Measurements from ENCODE around the gene MLLT10.
"Not testable (repeated sequence)": the region's sequence is repeated elsewhere in the genome, so short reads cannot be mapped to it uniquely, and the experiment has no call there.

The MLLT10 gene

GRCh38 chr10:21535976-21536375 lies 1.9 kb downstream of the MLLT10 start:
- H3K27me3 Mint-ChIP-seq, H3K9me3 Mint-ChIP-seq, DNase-seq: not testable (repeated sequence)
- H3K27ac Mint-ChIP-seq = peak overlapping the region; percentile 79
- H3K4me3 Mint-ChIP-seq = peak overlapping the region; percentile 80
- peaks cover 27% of the 10 kb centered on the region for H3K4me1 Mint-ChIP-seq (ENCODE audit: low read depth)
- peaks cover 48% of the 10 kb centered on the region for H3K36me3 Mint-ChIP-seq (ENCODE audit: low read depth)

- no peak overlapping the region for H3K4me3 Mint-ChIP-seq
- DNase-seq = no peak
- H3K9me3 Mint-ChIP-seq = no peaks in the 10 kb centered on the region
- peaks cover 29% of the 10 kb centered on the region for H3K4me1 Mint-ChIP-seq (ENCODE audit: low read depth)
- H3K27ac Mint-ChIP-seq = no peak overlapping the region
- H3K27me3 Mint-ChIP-seq = no peaks in the 10 kb centered on the region
- H3K36me3 Mint-ChIP-seq (ENCODE audit: low read depth) = peaks cover 56% of the 10 kb centered on the region
Measured at GRCh38 chr10:21536874-21537273, 2.8 kb downstream of the MLLT10 start.

GRCh38 chr10:21540701-21541100 lies 6.7 kb downstream of the MLLT10 start:
- H3K36me3 Mint-ChIP-seq (ENCODE audit: low read depth) = peaks cover 84% of the 10 kb centered on the region
- H3K4me3 Mint-ChIP-seq, H3K9me3 Mint-ChIP-seq, DNase-seq, H3K27ac Mint-ChIP-seq, H3K27me3 Mint-ChIP-seq: not testable (repeated sequence)
- peaks cover 12% of the 10 kb centered on the region for H3K4me1 Mint-ChIP-seq (ENCODE audit: low read depth)

GRCh38 chr10:21547246-21547645 lies 13.2 kb downstream of the MLLT10 start:
- peaks cover 83% of the 10 kb centered on the region for H3K36me3 Mint-ChIP-seq (ENCODE audit: low read depth)
- peaks cover 14% of the 10 kb centered on the region for H3K4me1 Mint-ChIP-seq (ENCODE audit: low read depth)
- no peaks in the 10 kb centered on the region for H3K27me3 Mint-ChIP-seq
- no peak for DNase-seq
- no peak overlapping the region for H3K27ac Mint-ChIP-seq
- H3K4me3 Mint-ChIP-seq = no peak overlapping the region
- H3K9me3 Mint-ChIP-seq = no peaks in the 10 kb centered on the region

- Mint-ChIP-seq H3K4me3 (no peak overlapping the region), H3K4me1 (ENCODE audit: low read depth) (peaks cover 30% of the 10 kb centered on the region), H3K27me3 (no peaks in the 10 kb centered on the region), H3K9me3 (no peaks in the 10 kb centered on the region), H3K27ac (peak overlapping the region; percentile 69), H3K36me3 (ENCODE audit: low read depth) (peaks cover 89% of the 10 kb centered on the region)
- DNase-seq = no peak
Measured at GRCh38 chr10:21552638-21553037, 18.6 kb downstream of the MLLT10 start.

- H3K27ac Mint-ChIP-seq = peak overlapping the region; percentile 15
- peaks cover 91% of the 10 kb centered on the region for H3K36me3 Mint-ChIP-seq (ENCODE audit: low read depth)
- DNase-seq = no peak
- H3K27me3 Mint-ChIP-seq = no peaks in the 10 kb centered on the region
- peaks cover 30% of the 10 kb centered on the region for H3K4me1 Mint-ChIP-seq (ENCODE audit: low read depth)
- H3K4me3 Mint-ChIP-seq = no peak overlapping the region
- no peaks in the 10 kb centered on the region for H3K9me3 Mint-ChIP-seq
Measured at GRCh38 chr10:21556527-21556926, 22.5 kb downstream of the MLLT10 start.

- H3K4me3 Mint-ChIP-seq, DNase-seq, H3K27me3 Mint-ChIP-seq, H3K27ac Mint-ChIP-seq, H3K9me3 Mint-ChIP-seq: not testable (repeated sequence)
- H3K4me1 Mint-ChIP-seq (ENCODE audit: low read depth) = peaks cover 27% of the 10 kb centered on the region
- peaks cover 81% of the 10 kb centered on the region for H3K36me3 Mint-ChIP-seq (ENCODE audit: low read depth)
Measured at GRCh38 chr10:21558984-21559383, 25.0 kb downstream of the MLLT10 start.

GRCh38 chr10:21570761-21571521 lies 36.9 kb downstream of the MLLT10 start:
- no peaks in the 10 kb centered on the region for H3K27me3 Mint-ChIP-seq
- peaks cover 76% of the 10 kb centered on the region for H3K36me3 Mint-ChIP-seq (ENCODE audit: low read depth)
- no peak for DNase-seq
- H3K4me3 Mint-ChIP-seq = no peak overlapping the region
- no peaks in the 10 kb centered on the region for H3K9me3 Mint-ChIP-seq
- peaks cover 46% of the 10 kb centered on the region for H3K4me1 Mint-ChIP-seq (ENCODE audit: low read depth)
- H3K27ac Mint-ChIP-seq = peak overlapping the region; percentile 69

GRCh38 chr10:21572578-21572977 lies 38.5 kb downstream of the MLLT10 start:
- H3K27me3 Mint-ChIP-seq = no peaks in the 10 kb centered on the region

GRCh38 chr10:21574514-21574913 lies 40.5 kb downstream of the MLLT10 start:
- not testable (repeated sequence) for H3K27me3 Mint-ChIP-seq, H3K9me3 Mint-ChIP-seq, DNase-seq, H3K4me3 Mint-ChIP-seq, H3K27ac Mint-ChIP-seq
- H3K36me3 Mint-ChIP-seq (ENCODE audit: low read depth) = peaks cover 79% of the 10 kb centered on the region
- peaks cover 49% of the 10 kb centered on the region for H3K4me1 Mint-ChIP-seq (ENCODE audit: low read depth)

More at GRCh38 chr10:21572578-21572977, 38.5 kb downstream of the MLLT10 start:
- no peaks in the 10 kb centered on the region for H3K9me3 Mint-ChIP-seq
- no peak overlapping the region for H3K27ac Mint-ChIP-seq
- no peak overlapping the region for H3K4me3 Mint-ChIP-seq
- peaks cover 42% of the 10 kb centered on the region for H3K4me1 Mint-ChIP-seq (ENCODE audit: low read depth)
- H3K36me3 Mint-ChIP-seq (ENCODE audit: low read depth) = peaks cover 76% of the 10 kb centered on the region
- no peak for DNase-seq

GRCh38 chr10:21579291-21579690 lies 45.3 kb downstream of the MLLT10 start:
- H3K36me3 Mint-ChIP-seq (ENCODE audit: low read depth) = peaks cover 67% of the 10 kb centered on the region
- no peaks in the 10 kb centered on the region for H3K27me3 Mint-ChIP-seq
- H3K9me3 Mint-ChIP-seq = peaks cover 10% of the 10 kb centered on the region
- H3K4me1 Mint-ChIP-seq (ENCODE audit: low read depth) = peaks cover 44% of the 10 kb centered on the region
- DNase-seq = no peak
- no peak overlapping the region for H3K27ac Mint-ChIP-seq
- H3K4me3 Mint-ChIP-seq = no peak overlapping the region

GRCh38 chr10:21581421-21581834 lies 47.4 kb downstream of the MLLT10 start:
- H3K4me3 Mint-ChIP-seq = peak overlapping the region; percentile 47
- not testable (repeated sequence) for H3K27me3 Mint-ChIP-seq, DNase-seq, H3K9me3 Mint-ChIP-seq
- peak overlapping the region; percentile 95 for H3K27ac Mint-ChIP-seq
- H3K4me1 Mint-ChIP-seq (ENCODE audit: low read depth) = peaks cover 54% of the 10 kb centered on the region
- H3K36me3 Mint-ChIP-seq (ENCODE audit: low read depth) = peaks cover 69% of the 10 kb centered on the region

- H3K27ac Mint-ChIP-seq = peak overlapping the region; percentile 34
- no peaks in the 10 kb centered on the region for H3K27me3 Mint-ChIP-seq
- H3K4me1 Mint-ChIP-seq (ENCODE audit: low read depth) = peaks cover 65% of the 10 kb centered on the region
- peaks cover 10% of the 10 kb centered on the region for H3K9me3 Mint-ChIP-seq
- H3K4me3 Mint-ChIP-seq = no peak overlapping the region
- DNase-seq = no peak
- H3K36me3 Mint-ChIP-seq (ENCODE audit: low read depth) = peaks cover 77% of the 10 kb centered on the region
Measured at GRCh38 chr10:21584834-21585530, 51.0 kb downstream of the MLLT10 start.

GRCh38 chr10:21587391-21587790 lies 53.4 kb downstream of the MLLT10 start:
- Mint-ChIP-seq H3K4me3 (no peak overlapping the region), H3K27ac (peak overlapping the region; percentile 18), H3K27me3 (no peaks in the 10 kb centered on the region), H3K4me1 (ENCODE audit: low read depth) (peaks cover 54% of the 10 kb centered on the region), H3K9me3 (peaks cover 9% of the 10 kb centered on the region), H3K36me3 (ENCODE audit: low read depth) (peaks cover 83% of the 10 kb centered on the region)
- DNase-seq = no peak

GRCh38 chr10:21588159-21588558 lies 54.1 kb downstream of the MLLT10 start:
- H3K27me3 Mint-ChIP-seq, H3K4me3 Mint-ChIP-seq, H3K9me3 Mint-ChIP-seq, DNase-seq: not testable (repeated sequence)
- Mint-ChIP-seq H3K4me1 (ENCODE audit: low read depth) (peaks cover 51% of the 10 kb centered on the region), H3K36me3 (ENCODE audit: low read depth) (peaks cover 84% of the 10 kb centered on the region), H3K27ac (peak overlapping the region; percentile 20)
